Mesenteric fat pad (tissue), 1 donor: ENCODE data around the gene JKAMP. TPM values are rescaled to one million over a fixed set of nuclear protein-coding genes. Genes with fewer than 3 reads are reported as not detected.
"Not testable (repeated sequence)": the region's sequence is repeated elsewhere in the genome, so short reads cannot be mapped to it uniquely, and the experiment has no call there.

Experiments
- DNase-seq: peaks from one replicate; pipeline ENCODE4 v3.0.0-alpha.2; 2020; ENCODE audit warnings: low spot score
- long read RNA-seq: library from polyadenylated mRNA; unstranded; transcript quantifications from one replicate; pipeline ENCODE4 v2.0.0, GENCODE V29; 2020
- total RNA-seq: library from RNA; stranded (reverse); fragmentation: NEBNext Ultra II Directional; extraction: Animal tissue kit (Norgen Biotek cat#: 25700); gene quantifications from one replicate; pipeline ENCODE4 v1.2.1, GENCODE V29; 2021
- donor health status: DM: yes; HTN: yes; CAD: no.

The JKAMP gene, protein sequence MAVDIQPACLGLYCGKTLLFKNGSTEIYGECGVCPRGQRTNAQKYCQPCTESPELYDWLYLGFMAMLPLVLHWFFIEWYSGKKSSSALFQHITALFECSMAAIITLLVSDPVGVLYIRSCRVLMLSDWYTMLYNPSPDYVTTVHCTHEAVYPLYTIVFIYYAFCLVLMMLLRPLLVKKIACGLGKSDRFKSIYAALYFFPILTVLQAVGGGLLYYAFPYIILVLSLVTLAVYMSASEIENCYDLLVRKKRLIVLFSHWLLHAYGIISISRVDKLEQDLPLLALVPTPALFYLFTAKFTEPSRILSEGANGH
- 33.7 TPM for total RNA-seq
- long read RNA-seq, transcript JKAMP-201 (7 exons, 1,726 nt): major isoform, 131 of 195 reads
- long read RNA-seq, transcript JKAMP-203 (7 exons, 1,636 nt): minor isoform, 36 of 195 reads
- long read RNA-seq, transcript JKAMP-215 (6 exons, 2,338 nt): minor isoform, 6 of 195 reads
- long read RNA-seq, partial matches to known transcripts: 0 of 195 reads
- long read RNA-seq, other reads (novel, unspliced or antisense): 13 of 195 reads

GRCh38 chr14:59483819-59484638, at the start of gene JKAMP, which contains the start of gene L3HYPDH:
TSS of gene JKAMP (plus strand) at chr14:59484517. CDS start at chr14:59484590, 73 bp downstream.
TSS of gene L3HYPDH (minus strand) at chr14:59484408. CDS start at chr14:59484316, 92 bp downstream.
- peak; percentile 99 for DNase-seq

DNA sequence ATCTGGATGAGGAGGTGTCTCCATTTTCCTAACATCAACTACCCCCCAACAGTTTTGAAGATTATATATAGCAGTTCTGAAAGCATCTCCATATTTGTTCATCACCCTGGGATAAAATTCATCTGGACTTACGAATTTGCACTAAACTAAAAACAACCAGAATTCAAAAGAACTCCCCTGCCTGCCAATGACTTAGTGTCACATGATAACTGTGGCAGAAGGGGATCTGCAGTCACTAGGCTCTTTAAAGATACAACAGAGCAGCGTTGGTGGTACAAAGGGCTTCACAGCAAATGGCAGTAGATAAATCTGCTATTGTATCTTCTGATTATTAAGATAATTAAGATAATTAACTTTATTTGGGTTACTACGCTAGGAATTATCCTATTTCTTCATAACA, 49.2 kb upstream of the JKAMP start:
- no peak for DNase-seq

DNA sequence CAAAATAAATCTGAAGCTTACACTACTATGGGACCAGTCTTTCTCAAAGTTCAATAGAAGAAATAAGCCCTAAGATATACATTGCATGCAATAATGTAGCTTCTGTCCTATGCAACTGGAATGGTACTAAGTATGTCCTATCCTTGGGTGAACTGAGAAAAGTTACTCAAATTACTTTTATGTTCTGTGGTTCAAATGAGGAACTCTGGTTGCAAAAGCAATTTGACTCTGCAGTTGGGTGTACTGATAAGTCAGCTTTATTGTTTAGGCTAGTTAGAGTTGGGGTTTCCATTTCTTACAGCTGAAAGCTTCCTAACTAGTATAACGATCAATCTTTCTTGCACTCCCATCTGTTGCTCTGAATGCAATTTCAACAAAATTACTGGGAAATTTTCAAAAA, 48.3 kb upstream of the JKAMP start:
- no peak for DNase-seq

GRCh38 chr14:59438195-59438647, 46.1 kb upstream of the JKAMP start:
- DNase-seq: no peak

GRCh38 chr14:59439256-59439965, 44.9 kb upstream of the JKAMP start:
- DNase-seq: no peak

DNA sequence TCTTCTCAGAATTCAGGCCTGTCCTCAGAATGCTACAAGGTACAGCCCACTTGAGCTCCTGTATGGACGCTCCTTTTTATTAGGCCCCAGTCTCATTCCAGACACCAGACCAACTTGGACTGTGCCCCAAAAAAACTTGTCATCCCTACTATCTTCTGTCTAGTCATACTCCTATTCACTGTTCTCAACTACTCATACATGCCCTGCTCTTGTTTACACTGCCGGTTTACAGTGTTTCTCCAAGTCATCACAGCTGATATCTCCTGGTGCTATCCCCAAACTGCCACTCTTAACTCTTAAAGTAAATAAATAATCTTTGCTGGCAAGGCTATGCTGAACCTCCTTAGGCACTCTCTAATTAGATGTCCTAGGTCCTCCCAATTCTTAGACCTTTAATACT, 35.6 kb upstream of the JKAMP start:
- DNase-seq: not testable (repeated sequence)

GRCh38 chr14:59450716-59451115, 33.6 kb upstream of the JKAMP start:
- DNase-seq: no peak

DNA sequence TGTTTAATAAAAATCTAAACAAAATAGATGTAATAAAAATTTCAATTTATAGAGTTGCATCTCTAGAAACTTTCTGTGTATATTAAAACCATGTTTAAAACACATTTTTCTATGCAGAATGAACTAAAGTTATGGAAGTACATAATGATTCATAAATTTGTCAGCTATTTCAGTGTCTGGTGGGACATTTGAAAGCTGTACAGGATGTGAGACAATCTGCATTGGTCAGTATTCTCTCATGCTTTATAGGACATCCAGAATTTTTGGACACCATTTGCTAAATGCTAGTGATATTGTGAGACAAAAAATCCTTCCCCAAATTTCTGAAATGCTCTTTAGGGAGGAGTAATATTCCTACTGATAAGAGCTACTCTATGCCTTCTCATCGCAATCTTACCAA, 32.5 kb upstream of the JKAMP start:
- DNase-seq: no peak

DNA sequence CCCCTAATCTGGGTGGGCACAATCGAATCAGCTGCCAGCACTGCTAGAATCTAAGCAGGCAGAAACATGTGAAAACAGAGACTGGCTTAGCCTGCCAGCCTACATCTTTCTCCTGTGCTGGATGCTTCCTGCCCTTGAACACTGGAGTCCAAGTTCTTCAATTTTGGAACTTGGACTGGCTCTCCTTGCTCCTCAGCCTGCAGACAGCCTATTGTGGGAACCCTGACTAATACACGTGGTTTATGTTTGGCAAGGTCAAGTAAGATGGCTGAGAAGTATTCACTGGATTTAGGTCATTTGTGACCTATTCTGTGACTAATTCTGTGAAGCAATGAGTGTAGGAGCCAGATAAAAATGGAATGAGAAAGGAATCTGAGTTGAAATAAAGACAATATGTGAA, 30.2 kb upstream of the JKAMP start:
- DNase-seq: no peak

- DNase-seq: no peak
Observed at GRCh38 chr14:59455411-59455810, 28.9 kb upstream of the JKAMP start.

DNA sequence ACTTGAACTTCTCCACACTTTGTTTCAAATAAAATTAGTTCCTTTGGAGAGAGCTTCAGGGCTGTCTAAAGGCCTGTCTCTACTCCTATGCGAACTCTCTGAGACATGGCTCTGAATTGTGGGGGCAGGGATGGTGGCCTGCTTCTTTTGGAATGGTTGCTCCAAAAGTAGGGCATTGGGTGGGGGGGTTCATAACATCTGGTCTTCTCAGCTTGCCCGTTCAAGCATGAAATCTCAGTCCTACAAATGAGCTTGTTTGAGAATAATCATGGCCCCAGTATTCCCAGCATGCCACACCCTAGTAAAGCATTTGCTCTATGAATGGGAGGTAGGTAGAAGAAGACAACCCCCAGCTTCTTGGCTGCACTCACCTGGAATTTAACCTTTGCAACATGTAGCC, 25.8 kb upstream of the JKAMP start:
- no peak for DNase-seq

DNA sequence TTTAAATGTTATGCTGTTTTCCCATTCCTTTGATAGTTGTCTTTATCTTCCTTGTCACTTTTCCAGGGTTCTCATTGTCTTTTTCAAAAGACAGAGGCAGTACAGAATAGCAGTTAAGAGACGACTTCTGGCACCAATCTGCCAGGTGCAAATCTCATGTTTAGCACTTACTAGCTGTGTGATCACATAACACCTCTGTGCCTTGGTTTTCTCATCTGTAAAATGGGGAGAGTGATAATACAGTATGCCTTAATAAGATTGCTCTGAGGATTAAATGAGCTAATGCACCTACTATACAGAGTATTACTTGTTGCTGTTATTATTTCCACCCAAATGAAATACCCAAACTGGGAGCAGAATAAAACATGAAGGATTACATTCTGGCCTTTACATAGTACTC, 23.9 kb upstream of the JKAMP start:
- no peak for DNase-seq

- DNase-seq: no peak
Observed at GRCh38 chr14:59461891-59462290, 22.4 kb upstream of the JKAMP start.

DNA sequence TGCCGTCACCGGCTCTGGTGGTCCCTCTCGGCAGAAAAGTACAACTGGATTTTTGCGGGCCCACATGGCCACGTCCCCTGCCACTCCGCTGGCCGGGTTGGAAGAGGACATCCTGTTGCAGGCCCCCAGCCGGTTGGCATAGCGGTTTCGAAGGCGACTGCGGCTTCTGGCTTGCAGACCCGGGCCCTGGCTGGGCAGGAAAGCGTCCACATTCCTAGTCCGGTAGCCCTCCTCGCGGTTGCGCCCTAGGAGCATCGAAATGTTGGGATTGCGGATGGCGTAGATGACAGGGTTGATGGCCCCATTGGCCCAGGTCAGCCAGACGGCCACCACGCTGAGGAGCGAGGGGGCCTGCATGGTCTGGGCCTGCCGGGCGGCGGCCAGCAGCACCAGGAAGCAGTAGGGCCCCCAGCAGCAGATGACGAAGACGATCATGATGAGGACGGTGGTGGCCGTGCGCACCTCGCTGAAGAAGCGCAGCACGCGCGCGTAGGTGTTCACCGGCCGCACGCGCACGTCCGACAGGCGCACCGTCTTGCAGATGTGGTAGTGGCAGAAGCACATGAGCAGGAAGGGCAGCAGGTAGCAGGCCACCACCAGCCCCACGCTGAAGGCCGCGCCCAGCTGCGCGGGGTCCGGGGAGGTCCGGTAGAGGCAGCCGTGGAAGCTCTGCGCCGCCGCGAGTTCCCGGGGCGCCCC, 20.4 kb upstream of the JKAMP start:
- DNase-seq: no peak

- DNase-seq: peak; percentile 91
Observed at GRCh38 chr14:59464486-59465315, 19.6 kb upstream of the JKAMP start.

DNA sequence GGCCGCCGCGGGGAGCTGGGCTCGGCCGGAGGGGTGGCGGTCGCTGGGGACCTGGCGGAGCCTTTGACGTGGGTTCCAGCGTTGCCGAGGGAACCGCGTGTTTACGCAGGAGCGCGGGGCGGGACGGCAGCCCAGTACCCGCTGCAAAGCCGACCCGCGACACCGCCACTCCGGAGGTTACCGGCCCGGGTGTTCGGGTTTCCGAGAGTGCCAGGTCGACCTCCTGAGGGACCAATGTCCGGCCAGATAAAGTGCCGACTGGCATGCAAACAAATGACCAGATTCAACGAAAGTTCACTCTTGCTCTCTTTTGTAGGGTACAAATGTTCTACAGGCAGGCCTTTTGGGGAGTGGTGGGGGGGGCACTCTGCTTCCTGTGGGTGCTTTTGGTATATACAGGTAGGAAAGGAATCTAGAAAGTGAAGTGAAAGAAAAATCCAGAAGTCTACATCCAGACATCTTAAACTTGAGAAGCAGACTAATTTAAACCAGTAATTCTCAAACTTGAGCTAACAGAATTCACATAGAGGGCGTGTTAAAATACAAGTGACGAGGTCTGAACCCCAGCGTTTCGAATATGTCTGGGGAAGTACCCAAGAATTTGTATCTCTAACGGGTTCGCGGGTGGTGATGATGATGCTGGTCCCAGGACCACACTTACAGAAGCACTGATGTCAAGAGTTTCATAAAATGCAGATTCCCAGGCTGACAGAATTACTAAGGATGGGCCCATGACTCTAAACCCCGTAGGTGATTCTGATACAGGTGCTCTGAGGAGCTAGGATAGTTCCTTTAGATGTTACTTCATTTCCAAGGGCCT, 18.8 kb upstream of the JKAMP start, which contains the start of gene GPR135:
Gene GPR135, minus strand, starts transcription at position 65 of the 820 bp plus-strand sequence. CDS start 154 bp downstream, outside the sequence.
- DNase-seq: no peak

- no peak for DNase-seq
Observed at GRCh38 chr14:59474172-59474571, 10.1 kb upstream of the JKAMP start.

DNA sequence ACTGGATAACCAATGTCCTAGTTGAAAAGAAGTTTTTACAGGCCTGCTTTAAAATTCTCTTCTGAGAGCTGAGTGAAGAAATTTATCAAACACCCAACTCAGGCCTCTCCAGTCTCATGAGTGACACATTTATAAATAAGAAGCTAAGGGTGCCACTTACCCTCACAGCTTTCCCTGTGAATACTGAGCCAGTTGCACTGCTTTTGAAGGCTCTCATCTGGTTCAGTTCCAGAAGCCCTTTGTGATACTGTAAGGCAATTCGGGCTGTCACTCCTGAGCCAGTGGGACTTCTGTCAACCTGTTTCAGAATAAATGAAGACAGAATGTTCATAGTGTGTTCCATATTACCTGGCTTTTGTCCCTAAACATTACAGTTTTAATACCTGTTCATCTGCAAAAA, 8.6 kb upstream of the JKAMP start:
- no peak for DNase-seq

- no peak for DNase-seq
Observed at GRCh38 chr14:59478540-59478939, 5.8 kb upstream of the JKAMP start.
